HL-60 (cell line): ENCODE measurements around the gene EIF3K.

ENCODE experiments used
- DNase-seq, 2 experiments: peaks; one replicate each; pipeline ENCODE4 v3.0.0-alpha.2; 2010 to 2020; ENCODE audit warnings: low read depth in 1 of 2, low spot score in 1 of 2
- H3K27ac ChIP-seq: fragments of 250-450 bp; sonication (Bioruptor Pico); replicated peaks from 2 replicates; pipeline ENCODE4 v1.5.1; 2020; ENCODE audit warnings: mild to moderate bottlenecking, moderate library complexity
- H3K27me3 ChIP-seq: fragments of 250-450 bp; sonication (Bioruptor Pico); 2 replicates; pipeline ENCODE4 v1.5.1; 2021; ENCODE audit warnings: mild to moderate bottlenecking, moderate library complexity; ENCODE audit not compliant: insufficient read depth, poor library complexity, severe bottlenecking
- H3K4me3 ChIP-seq: replicated peaks from 2 replicates; pipeline ENCODE4 v1.5.1; 2011; ENCODE audit warnings: mild to moderate bottlenecking, control low read depth, low read length; ENCODE audit not compliant: insufficient read depth
- CTCF ChIP-seq: IDR thresholded peaks from one replicate; pipeline ENCODE4 v1.5.1; 2011; ENCODE audit warnings: low read length, control low read depth, inconsistent platforms; ENCODE audit not compliant: insufficient read depth
- GABPA ChIP-seq: IDR thresholded peaks from 2 replicates; pipeline ENCODE4 v1.6.1; 2012; ENCODE audit warnings: low read depth
- POLR2AphosphoS5 ChIP-seq: IDR thresholded peaks from 2 replicates; pipeline ENCODE4 v1.6.1; 2012; ENCODE audit warnings: low read depth
- SPI1 ChIP-seq: IDR thresholded peaks from 2 replicates; pipeline ENCODE4 v1.6.1; 2012; ENCODE audit warnings: low read depth, mild to moderate bottlenecking, borderline replicate concordance
- TF ChIP-seq, protein P1 (sequence below): IDR thresholded peaks from 2 replicates; pipeline ENCODE4 v1.6.1; 2012; ENCODE audit warnings: low read depth; ENCODE audit not compliant: insufficient replicate concordance

Gene EIF3K

DNA sequence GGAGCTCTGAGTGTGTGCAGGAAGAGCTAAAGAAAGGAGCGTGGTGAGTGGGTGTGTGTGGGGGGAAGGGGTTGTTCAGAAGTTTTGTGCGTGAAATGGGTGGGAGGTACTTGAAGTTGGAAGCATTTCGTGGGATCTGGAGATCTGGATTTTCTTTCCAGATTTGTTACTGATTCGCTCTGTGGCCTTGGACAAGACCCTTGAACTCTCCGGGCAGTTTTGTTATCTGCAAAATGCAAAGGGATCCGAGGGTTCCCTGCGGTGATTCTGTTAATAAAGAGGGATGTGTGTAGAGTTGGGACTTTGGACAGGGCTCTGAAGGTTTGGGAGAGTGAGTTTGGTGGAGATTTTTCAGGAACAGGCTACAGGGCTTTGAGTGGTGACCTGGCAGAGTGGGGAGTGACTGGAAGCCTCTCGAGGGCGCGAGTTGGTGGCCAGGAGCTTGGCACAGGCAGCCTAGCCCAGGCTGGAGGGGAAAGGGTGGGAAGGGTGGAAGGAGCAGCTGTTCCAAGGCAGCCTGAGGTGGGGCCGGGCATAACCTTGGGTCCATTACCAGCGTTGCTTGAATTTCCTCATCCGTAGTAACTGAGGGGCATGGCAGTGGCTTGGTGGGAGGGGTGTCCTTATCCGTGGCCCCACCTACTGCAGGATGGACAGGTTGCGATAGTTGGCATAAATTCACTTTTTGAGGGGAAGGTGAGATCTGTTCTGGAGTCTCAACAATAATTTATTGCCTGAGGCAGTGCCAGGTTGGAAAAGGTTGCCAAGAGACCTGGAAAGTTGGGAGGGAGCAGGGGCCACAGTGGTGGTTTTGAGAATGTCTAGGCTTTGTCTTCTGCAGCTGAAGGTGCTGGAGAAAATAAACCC lies 30.6 kb downstream of the EIF3K start:
- TF ChIP-seq GABPA (no peak), CTCF (no peak), POLR2AphosphoS5 (no peak), SPI1 (no peak)
- TF ChIP-seq, protein P1, sequence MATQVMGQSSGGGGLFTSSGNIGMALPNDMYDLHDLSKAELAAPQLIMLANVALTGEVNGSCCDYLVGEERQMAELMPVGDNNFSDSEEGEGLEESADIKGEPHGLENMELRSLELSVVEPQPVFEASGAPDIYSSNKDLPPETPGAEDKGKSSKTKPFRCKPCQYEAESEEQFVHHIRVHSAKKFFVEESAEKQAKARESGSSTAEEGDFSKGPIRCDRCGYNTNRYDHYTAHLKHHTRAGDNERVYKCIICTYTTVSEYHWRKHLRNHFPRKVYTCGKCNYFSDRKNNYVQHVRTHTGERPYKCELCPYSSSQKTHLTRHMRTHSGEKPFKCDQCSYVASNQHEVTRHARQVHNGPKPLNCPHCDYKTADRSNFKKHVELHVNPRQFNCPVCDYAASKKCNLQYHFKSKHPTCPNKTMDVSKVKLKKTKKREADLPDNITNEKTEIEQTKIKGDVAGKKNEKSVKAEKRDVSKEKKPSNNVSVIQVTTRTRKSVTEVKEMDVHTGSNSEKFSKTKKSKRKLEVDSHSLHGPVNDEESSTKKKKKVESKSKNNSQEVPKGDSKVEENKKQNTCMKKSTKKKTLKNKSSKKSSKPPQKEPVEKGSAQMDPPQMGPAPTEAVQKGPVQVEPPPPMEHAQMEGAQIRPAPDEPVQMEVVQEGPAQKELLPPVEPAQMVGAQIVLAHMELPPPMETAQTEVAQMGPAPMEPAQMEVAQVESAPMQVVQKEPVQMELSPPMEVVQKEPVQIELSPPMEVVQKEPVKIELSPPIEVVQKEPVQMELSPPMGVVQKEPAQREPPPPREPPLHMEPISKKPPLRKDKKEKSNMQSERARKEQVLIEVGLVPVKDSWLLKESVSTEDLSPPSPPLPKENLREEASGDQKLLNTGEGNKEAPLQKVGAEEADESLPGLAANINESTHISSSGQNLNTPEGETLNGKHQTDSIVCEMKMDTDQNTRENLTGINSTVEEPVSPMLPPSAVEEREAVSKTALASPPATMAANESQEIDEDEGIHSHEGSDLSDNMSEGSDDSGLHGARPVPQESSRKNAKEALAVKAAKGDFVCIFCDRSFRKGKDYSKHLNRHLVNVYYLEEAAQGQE: no peak
- no peaks in the 10 kb centered on the region for H3K27me3 ChIP-seq
- peak overlapping the region; percentile 95 for H3K4me3 ChIP-seq
- peak in 1 of 2 experiments; percentile 38 for DNase-seq
- H3K27ac ChIP-seq: peak overlapping the region; percentile 95

DNA sequence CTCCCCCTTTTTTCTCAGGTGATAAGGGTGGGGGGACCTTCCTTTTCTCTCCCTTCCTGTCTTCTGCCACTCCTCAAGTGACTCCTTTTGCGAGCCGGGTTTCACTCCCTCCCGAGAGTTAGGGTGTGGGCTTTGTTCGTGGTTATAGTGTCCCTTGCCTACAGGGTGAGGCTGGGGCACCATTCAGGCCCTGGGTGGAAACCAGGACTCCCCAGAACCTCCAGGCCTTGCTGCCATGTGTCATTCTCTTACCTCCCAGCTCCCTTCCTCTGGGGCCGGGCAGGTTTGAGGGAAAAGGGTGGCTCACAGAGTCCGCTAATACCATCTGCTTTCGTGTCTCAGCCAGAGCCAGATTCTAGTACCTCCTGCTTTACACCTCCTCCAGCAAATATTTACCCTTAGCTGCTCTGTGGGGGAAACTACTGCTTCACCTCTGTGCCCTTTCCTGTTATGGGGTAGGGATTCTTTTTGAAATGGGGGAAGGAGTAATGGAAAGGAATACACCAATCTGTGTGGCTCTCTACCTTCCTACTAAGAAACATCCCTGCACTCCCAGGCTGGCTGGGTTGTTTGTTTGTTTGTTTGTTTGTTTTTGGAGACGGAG lies 31.3 kb downstream of the EIF3K start:
- no peaks in the 10 kb centered on the region for H3K27me3 ChIP-seq
- DNase-seq: no peak
- H3K27ac ChIP-seq: peak overlapping the region; percentile 95
- H3K4me3 ChIP-seq: peak overlapping the region; percentile 95
- TF ChIP-seq CTCF (no peak), SPI1 (no peak), POLR2AphosphoS5 (no peak), GABPA (no peak)
- TF ChIP-seq, protein P1: no peak

- peak; percentile 73 to 86 for DNase-seq
- Histone ChIP-seq H3K27ac (peak overlapping the region; percentile 95), H3K4me3 (peak overlapping the region; percentile 95; the same call in 1 of the 2 replicates), H3K27me3 (no peaks in the 10 kb centered on the region)
- TF ChIP-seq, protein P1: no peak
- no peak for TF ChIP-seq POLR2AphosphoS5
- TF ChIP-seq CTCF: no peak
Measured at GRCh38 chr19:38650911-38651584, 32.1 kb downstream of the EIF3K start.
